Neural cell (in vitro differentiated cells): Measurements from ENCODE around the gene SCARB1. TPM values are rescaled to one million over a fixed set of nuclear protein-coding genes. Genes with fewer than 3 reads are reported as not detected.

Experiments
- H2AFZ ChIP-seq: fragments of 200-600, 300-800 bp; sonication (generic), shearing (Covaris generic); 2 replicates; pipeline ENCODE4 v1.6.0; 2014; ENCODE audit warnings: low read depth, mild to moderate bottlenecking, antibody characterized with exemption, low read length, moderate library complexity
- H3F3A ChIP-seq: fragments of 200-600 bp; shearing (Covaris generic); 2 replicates; pipeline ENCODE4 v1.6.1; 2016; ENCODE audit warnings: mild to moderate bottlenecking, moderate library complexity, mixed read lengths, antibody characterized with exemption, low read length; ENCODE audit not compliant: insufficient read depth, poor library complexity, severe bottlenecking
- H3K27ac ChIP-seq: fragments of 200-600, 300-800 bp; sonication (generic), shearing (Covaris generic); 2 replicates; pipeline ENCODE4 v1.5.1; 2014; ENCODE audit warnings: mild to moderate bottlenecking, low read length, moderate library complexity
- H3K27me3 ChIP-seq: fragments of 300-800, 200-600 bp; sonication (generic), shearing (Covaris generic); 2 replicates; pipeline ENCODE4 v1.6.0; 2014; ENCODE audit warnings: mild to moderate bottlenecking, low read depth, low read length, moderate library complexity; ENCODE audit not compliant: insufficient read depth
- H3K36me3 ChIP-seq: fragments of 300-800, 200-600 bp; sonication (generic), shearing (Covaris generic); 2 replicates; pipeline ENCODE4 v1.5.1; 2014; ENCODE audit warnings: mild to moderate bottlenecking, antibody characterized with exemption, low read length, moderate library complexity; ENCODE audit not compliant: insufficient read depth
- H3K4me2 ChIP-seq: fragments of 300-800, 200-600 bp; sonication (generic), shearing (Covaris generic); 2 replicates; pipeline ENCODE4 v1.6.0; 2014; ENCODE audit warnings: mild to moderate bottlenecking, low read length
- H3K4me3 ChIP-seq: fragments of 300-800, 200-600 bp; sonication (generic), shearing (Covaris generic); 2 replicates; pipeline ENCODE4 v1.5.1; 2014; ENCODE audit warnings: mild to moderate bottlenecking, low read length, moderate library complexity
- H3K79me2 ChIP-seq: fragments of 200-600 bp; shearing (Covaris generic); replicated peaks from 2 replicates; pipeline ENCODE4 v1.6.0; 2014; ENCODE audit warnings: mild to moderate bottlenecking, low read length, moderate library complexity; ENCODE audit not compliant: insufficient read depth
- H3K9ac ChIP-seq: fragments of 300-800, 200-600 bp; sonication (generic), shearing (Covaris generic); 2 replicates; pipeline ENCODE4 v1.6.1; 2016; ENCODE audit warnings: mild to moderate bottlenecking, low read length, mixed read lengths
- H3K9me2 ChIP-seq: fragments of 200-600 bp; shearing (Covaris generic); 2 replicates; pipeline ENCODE4 v1.6.1; 2016; ENCODE audit warnings: mild to moderate bottlenecking, low read length, mixed read lengths; ENCODE audit not compliant: insufficient read depth
- H3K9me3 ChIP-seq: fragments of 200-600, 300-800 bp; sonication (generic), shearing (Covaris generic); 2 replicates; pipeline ENCODE4 v1.6.1; 2016; ENCODE audit warnings: mild to moderate bottlenecking, mixed run types, low read length, moderate library complexity, mixed read lengths
- H4K20me1 ChIP-seq: fragments of 200-600 bp; shearing (Covaris generic); 2 replicates; pipeline ENCODE4 v1.6.1; 2016; ENCODE audit warnings: mild to moderate bottlenecking, mixed run types; ENCODE audit not compliant: insufficient read depth
- CTCF ChIP-seq: fragments of 450-650 bp; IDR thresholded peaks from 2 replicates; pipeline ENCODE4 v1.5.1; 2014; ENCODE audit warnings: antibody characterized with exemption, mild to moderate bottlenecking, moderate library complexity; ENCODE audit not compliant: poor library complexity, severe bottlenecking
- EP300 ChIP-seq: fragments of 450-650 bp; conservative IDR thresholded peaks from 2 replicates; pipeline ENCODE4 v1.6.1; 2014; ENCODE audit warnings: antibody characterized with exemption, mild to moderate bottlenecking, moderate library complexity; ENCODE audit not compliant: poor library complexity, severe bottlenecking
- EZH2 ChIP-seq: fragments of 200-600, 300-800 bp; shearing (Covaris generic), sonication (generic); IDR thresholded peaks from 2 replicates; pipeline ENCODE4 v1.6.1; 2014; ENCODE audit warnings: antibody characterized with exemption, low read length, borderline replicate concordance, mild to moderate bottlenecking; ENCODE audit not compliant: insufficient read depth, poor library complexity, severe bottlenecking
- MXI1 ChIP-seq: fragments of 450-650 bp; conservative IDR thresholded peaks from 2 replicates; pipeline ENCODE4 v1.6.1; 2014; ENCODE audit warnings: antibody characterized with exemption, mild to moderate bottlenecking; ENCODE audit not compliant: poor library complexity, severe bottlenecking
- POLR2AphosphoS5 ChIP-seq: IDR thresholded peaks from 2 replicates; pipeline ENCODE4 v1.6.1; 2012
- RAD21 ChIP-seq: fragments of 450-650 bp; conservative IDR thresholded peaks from 2 replicates; pipeline ENCODE4 v1.6.1; 2014; ENCODE audit warnings: antibody characterized with exemption, mild to moderate bottlenecking, moderate library complexity
- SMC3 ChIP-seq: fragments of 450-650 bp; conservative IDR thresholded peaks from 2 replicates; pipeline ENCODE4 v1.6.1; 2014; ENCODE audit warnings: antibody characterized with exemption, mild to moderate bottlenecking, moderate library complexity; ENCODE audit not compliant: poor library complexity
- TAF1 ChIP-seq: IDR thresholded peaks from 2 replicates; pipeline ENCODE4 v1.6.1; 2012; ENCODE audit warnings: low read depth
- polyA plus RNA-seq: library from polyadenylated mRNA; depleted of rRNA; stranded (reverse); fragments of >200 nt; gene quantifications from 2 replicates; pipeline ENCODE4 v1.2.3, GENCODE V29; 2014
- TF ChIP-seq, protein P1 (sequence below): IDR thresholded peaks from 2 replicates; pipeline ENCODE4 v1.6.1; 2012; ENCODE audit warnings: borderline replicate concordance

SCARB1 gene
- polyA plus RNA-seq, 1 donor from 2014 or later: 5.8 TPM

- H3K9ac ChIP-seq: no peak overlapping the region
- no peak overlapping the region for H3K4me2 ChIP-seq
- no peaks in the 10 kb centered on the region for H3K9me2 ChIP-seq
- H3K79me2 ChIP-seq: no peaks in the 10 kb centered on the region
- TF ChIP-seq TAF1 (no peak), RAD21 (no peak), POLR2AphosphoS5 (no peak), SMC3 (no peak), EZH2 (no peak), CTCF (no peak), EP300 (no peak), MXI1 (no peak)
- TF ChIP-seq, protein P1, sequence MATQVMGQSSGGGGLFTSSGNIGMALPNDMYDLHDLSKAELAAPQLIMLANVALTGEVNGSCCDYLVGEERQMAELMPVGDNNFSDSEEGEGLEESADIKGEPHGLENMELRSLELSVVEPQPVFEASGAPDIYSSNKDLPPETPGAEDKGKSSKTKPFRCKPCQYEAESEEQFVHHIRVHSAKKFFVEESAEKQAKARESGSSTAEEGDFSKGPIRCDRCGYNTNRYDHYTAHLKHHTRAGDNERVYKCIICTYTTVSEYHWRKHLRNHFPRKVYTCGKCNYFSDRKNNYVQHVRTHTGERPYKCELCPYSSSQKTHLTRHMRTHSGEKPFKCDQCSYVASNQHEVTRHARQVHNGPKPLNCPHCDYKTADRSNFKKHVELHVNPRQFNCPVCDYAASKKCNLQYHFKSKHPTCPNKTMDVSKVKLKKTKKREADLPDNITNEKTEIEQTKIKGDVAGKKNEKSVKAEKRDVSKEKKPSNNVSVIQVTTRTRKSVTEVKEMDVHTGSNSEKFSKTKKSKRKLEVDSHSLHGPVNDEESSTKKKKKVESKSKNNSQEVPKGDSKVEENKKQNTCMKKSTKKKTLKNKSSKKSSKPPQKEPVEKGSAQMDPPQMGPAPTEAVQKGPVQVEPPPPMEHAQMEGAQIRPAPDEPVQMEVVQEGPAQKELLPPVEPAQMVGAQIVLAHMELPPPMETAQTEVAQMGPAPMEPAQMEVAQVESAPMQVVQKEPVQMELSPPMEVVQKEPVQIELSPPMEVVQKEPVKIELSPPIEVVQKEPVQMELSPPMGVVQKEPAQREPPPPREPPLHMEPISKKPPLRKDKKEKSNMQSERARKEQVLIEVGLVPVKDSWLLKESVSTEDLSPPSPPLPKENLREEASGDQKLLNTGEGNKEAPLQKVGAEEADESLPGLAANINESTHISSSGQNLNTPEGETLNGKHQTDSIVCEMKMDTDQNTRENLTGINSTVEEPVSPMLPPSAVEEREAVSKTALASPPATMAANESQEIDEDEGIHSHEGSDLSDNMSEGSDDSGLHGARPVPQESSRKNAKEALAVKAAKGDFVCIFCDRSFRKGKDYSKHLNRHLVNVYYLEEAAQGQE: no peak
- no peaks in the 10 kb centered on the region for H4K20me1 ChIP-seq
- no peaks in the 10 kb centered on the region for H3K27me3 ChIP-seq
- H3K4me3 ChIP-seq: no peak overlapping the region
- H3F3A ChIP-seq: no peaks in the 10 kb centered on the region
- no peaks in the 10 kb centered on the region for H3K36me3 ChIP-seq
- H3K27ac ChIP-seq: no peak overlapping the region
- no peaks in the 10 kb centered on the region for H3K9me3 ChIP-seq
- no peak overlapping the region for H2AFZ ChIP-seq
Observed at GRCh38 chr12:124737040-124737419, 126.6 kb downstream of the SCARB1 start.

GRCh38 chr12:124736115-124737039 lies 127.3 kb downstream of the SCARB1 start:
- no peak overlapping the region for H2AFZ ChIP-seq
- no peak overlapping the region for H3K9ac ChIP-seq
- H3K9me3 ChIP-seq: no peaks in the 10 kb centered on the region
- no peaks in the 10 kb centered on the region for H3K27me3 ChIP-seq
- H3F3A ChIP-seq: no peaks in the 10 kb centered on the region
- TF ChIP-seq CTCF: no peak
- no peak for TF ChIP-seq MXI1
- no peak for TF ChIP-seq SMC3
- no peak for TF ChIP-seq EZH2
- TF ChIP-seq RAD21: no peak
- TF ChIP-seq EP300: no peak
- no peak for TF ChIP-seq POLR2AphosphoS5
- TF ChIP-seq, protein P1: no peak
- no peak for TF ChIP-seq TAF1
- no peak overlapping the region for H3K4me2 ChIP-seq
- H3K27ac ChIP-seq: no peak overlapping the region
- no peaks in the 10 kb centered on the region for H3K36me3 ChIP-seq
- no peaks in the 10 kb centered on the region for H4K20me1 ChIP-seq
- no peak overlapping the region for H3K4me3 ChIP-seq
- H3K79me2 ChIP-seq: no peaks in the 10 kb centered on the region
- no peaks in the 10 kb centered on the region for H3K9me2 ChIP-seq
